OCI-M1 (cell line): ENCODE results near the gene ZNF814.
"Not testable (repeated sequence)": the region's sequence is repeated elsewhere in the genome, so short reads cannot be mapped to it uniquely, and the experiment has no call there.

Experiments
- DNase-seq: peaks from one replicate; lab custom pipeline; 2025; lab: John Stamatoyannopoulos, UW

The ZNF814 gene

GRCh38 chr19:57888560-57889231 is at the start of gene ZNF814:
TSS of gene ZNF814 (minus strand) at chr19:57889037. CDS start at chr19:57888802, 235 bp downstream.
- DNase-seq, result peak; percentile 98

- no peak for DNase-seq
Observed at GRCh38 chr19:57935731-57936130, 46.9 kb upstream of the ZNF814 start.

DNA sequence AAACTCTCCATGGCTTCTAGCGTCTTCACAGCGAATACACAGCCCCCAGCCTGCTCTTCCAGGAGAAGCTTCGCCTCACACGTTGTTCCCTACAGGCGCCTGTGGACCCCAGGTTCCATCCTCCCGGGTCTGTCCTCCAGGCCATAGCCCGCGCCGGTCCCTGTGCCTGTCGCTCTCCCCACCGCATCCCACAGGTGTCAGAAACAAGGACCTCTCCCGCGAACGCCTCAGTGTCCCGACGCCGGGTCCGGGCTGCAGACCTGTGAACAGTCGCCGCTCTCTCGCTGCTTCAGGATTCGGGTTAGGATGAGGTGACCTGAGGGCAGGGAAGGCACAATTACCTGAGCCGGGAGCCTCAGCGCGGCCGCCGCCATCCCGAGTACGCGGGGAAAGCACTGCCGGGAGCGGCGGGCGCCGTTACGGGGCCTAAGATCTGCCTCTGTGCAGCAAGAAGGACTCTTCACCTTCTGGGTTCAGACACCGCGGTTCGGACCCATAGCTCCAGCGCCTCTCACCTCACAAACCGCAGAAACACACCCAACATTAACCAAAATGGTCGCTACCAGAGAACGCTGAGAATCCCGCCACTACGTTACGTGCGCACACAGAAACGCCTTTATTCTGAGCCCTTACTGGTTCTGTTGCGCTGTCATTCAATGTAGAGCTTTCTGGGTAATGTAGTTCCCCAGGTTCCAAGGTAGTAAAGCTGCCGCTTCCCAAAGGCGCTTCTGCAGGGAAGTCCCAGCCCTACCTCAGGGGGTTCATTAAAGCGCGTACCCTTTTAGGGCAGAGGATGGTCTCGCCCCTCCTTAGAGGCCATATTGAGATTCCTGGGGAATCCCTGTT is 46.2 kb upstream of the ZNF814 start, which contains the start of gene ZNF418:
ZNF418 (minus strand) TSS at position 583 of the 846 bp plus-strand sequence. CDS start 1,580 bp downstream, outside the sequence.
- peak; percentile 95 for DNase-seq

- no peak for DNase-seq
Observed at GRCh38 chr19:57927587-57927986, 38.8 kb upstream of the ZNF814 start.

GRCh38 chr19:57916168-57916995 is 27.5 kb upstream of the ZNF814 start, which contains the start of gene ZNF417:
TSS of gene ZNF417 (minus strand) at chr19:57916592. CDS start at chr19:57916411, 181 bp downstream.
- DNase-seq, result peak; percentile 98

DNA sequence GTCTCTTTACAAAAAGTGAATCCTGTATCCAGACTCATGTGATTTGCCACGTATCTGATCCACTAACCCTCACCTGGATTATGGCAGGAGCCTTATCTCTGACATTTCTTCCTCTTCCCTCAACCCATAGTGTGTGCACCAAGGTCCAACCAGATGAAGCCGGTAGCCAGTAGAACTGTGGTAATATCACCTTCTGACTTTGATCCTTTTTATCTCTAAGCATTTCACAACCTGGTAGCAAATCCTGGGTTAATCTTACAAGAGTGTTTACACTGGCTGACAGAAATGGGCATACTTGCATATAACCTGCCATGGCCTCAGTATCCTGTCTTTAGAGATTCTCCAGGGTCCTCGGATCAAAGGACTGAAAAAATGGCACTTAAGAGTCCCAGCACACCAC is 25.7 kb upstream of the ZNF814 start:
- DNase-seq, result no peak

GRCh38 chr19:57907394-57907793 is 18.6 kb upstream of the ZNF814 start:
- DNase-seq, result no peak

DNA sequence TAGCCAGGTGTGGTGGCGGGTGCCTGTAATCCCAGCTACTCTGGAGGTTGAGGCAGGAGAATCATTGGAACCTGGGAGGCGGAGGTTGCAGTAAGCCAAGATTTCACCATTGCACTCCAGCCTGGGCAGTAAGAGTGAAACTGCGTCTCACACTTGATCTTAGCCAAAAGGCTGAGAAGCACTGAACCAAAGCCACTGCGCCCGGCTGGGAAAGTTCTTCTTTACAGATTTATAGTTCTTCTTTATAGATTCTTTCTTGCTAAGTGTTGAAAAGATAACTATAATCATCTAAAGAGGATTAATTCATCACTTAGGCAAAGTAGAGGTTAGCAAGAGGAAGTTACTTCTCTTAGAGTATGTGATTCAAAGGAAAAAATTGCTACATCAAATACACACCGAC is 16.4 kb upstream of the ZNF814 start:
- DNase-seq, result no peak

DNA sequence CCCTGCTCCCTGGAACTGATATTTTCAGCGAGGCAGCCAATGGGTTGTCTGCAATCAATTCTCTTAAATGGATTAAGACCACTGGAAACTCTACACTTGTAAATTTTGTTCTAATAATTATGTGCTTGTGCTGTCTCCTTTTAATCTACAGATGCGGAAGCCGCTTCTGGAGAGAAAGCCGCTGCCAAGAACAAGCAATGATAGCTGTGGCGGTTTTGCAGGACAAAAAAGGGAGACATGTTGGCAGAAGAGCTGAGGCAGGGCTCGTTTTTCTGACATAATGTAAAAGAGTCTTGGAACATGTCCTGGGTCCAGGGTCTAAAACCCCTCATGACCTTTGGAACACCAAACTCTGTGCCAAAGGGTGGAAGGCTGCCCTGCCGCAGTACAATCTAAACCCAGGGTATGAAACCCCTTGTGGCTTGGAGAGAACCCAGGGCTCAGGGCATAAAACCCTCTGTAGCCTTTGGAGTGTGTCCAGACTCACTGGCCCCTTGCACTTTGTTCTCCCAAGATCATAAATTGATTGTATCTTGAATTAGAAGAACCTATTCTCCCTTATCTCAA is 14.9 kb upstream of the ZNF814 start:
- DNase-seq, result no peak

GRCh38 chr19:57900311-57900710 is 11.5 kb upstream of the ZNF814 start:
- no peak for DNase-seq

DNA sequence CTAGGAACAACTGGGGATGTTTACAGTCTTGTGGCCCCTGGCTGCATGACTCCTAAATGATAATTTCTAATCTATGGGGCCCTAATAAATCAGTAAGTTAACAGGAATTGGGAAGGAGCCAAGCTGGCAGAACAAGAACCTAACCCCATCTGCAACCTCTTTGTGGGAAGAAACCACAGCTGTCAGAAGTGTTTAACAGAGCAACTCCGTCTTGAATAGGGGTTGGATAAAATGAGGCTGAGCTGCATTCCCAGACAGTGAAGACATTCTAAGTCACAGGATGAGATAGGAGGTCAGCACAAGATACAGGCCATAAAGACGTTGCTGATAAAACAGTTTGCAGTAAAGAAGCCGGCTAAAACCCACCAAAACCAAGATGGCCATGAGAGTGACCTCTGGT is 1.9 kb upstream of the ZNF814 start:
- not testable (repeated sequence) for DNase-seq

DNA sequence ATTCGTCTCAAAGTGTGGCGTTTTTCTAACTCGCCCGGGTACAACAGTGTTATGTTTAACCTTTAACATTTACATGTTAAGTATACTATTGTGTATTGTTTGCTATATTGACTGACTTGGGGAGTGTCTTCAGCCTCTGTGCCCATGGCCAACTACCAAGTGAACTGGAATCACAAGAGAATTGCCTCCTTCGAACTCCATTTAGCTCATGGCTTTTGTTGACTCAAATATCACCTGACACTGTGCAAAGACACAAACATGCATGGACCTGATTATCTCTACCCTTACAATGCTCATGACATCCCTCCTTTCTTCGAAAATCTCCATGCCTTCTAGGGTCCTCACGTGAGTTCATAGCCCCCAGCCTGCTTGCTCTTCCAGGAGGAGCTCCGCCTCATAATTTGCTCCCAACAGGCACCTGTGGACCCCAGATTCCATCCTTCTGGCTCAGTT is 704 bp downstream of the ZNF814 start:
- peak; percentile 49 for DNase-seq

DNA sequence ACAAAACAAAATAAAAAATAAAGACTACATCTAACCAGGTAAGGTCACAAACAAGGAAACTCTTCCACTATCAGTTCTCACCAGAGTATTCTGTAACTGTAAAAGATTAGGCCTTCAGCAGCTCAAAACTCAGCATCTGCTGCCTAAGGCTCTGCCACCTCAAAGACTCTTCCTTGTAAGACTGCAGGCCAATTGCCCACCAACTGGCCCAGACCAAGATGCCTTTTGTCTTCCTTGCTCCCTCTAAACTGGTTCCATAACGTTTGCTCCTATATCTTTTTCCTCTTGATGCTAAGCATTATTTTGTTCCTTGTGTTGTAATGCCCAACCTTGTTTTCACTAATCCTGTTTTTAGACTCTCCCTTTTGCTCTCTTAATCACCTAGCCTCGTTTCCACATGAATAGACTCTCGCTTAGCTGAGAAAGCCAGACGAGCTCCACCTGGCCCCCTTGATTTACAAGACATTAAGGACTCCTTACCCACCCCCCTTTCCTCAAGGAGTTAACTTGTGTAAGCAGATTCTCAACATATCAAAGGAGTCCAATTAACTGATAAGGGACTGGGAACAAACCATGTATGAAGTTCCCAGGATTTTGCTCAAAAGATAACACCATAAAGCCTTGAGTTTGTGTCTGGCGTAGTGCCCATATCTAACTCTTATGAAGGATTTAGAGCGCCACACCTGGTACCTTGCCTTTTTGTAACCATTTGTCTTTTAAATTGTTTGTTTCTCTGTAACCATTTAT is 1.5 kb downstream of the ZNF814 start:
- peak; percentile 62 for DNase-seq

DNA sequence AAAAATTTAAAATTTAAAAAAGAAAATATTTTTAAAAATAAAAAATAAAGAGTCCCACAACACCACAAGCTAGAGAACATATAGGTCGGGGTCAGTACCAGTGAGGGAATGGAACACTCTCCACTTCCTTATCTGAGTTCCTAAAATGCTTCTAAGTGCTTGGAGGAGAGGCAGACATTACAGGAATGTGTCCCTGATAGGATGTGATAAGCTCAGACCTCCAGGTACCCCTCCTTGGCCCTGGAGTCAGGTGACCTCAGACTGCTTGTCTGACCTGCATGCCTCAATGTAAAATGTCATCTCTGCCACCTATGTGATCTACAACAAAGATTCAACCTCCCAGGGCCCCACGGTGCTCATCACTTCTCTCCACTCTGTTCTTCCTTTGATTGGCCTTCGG is 2.8 kb downstream of the ZNF814 start:
- no peak for DNase-seq

- not testable (repeated sequence) for DNase-seq
Observed at GRCh38 chr19:57873883-57874799, 14.7 kb downstream of the ZNF814 start.

DNA sequence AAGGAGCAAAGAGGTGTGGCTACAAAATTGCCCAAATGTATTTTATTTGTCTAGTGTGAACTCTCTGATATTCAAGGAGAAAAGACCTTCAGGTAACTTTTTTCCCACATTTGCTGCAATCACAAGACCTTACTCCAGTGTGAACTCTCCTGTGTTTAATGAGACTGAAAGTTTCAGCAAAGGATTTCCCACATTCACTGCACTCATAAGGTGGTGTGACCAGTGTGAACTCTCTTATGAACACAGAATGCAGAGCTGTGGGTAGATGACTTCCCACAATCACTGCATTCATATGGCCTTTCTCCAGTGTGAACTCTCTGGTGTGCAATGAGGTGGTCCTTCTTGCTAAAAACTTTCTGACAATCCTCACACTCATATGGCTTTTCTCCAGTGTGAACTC is 16.4 kb downstream of the ZNF814 start:
- no peak for DNase-seq

DNA sequence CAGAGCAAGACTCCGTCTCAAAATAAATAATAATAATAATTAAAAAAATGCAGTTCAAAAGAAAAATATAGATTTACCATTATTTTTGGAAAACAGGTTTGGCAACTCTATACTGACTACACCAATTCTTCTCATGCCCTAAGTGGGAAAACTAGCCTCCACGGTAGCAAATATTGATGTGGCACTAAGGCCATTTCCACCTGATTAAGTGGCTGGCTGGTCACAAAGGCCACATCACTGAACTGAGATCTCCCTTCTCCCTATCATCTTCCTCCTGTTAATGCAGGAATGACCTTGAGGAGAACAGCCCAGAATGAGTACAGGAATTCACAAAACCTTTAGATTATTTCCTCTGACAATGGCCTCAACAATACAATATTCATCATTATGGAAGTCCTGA is 18.6 kb downstream of the ZNF814 start:
- no peak for DNase-seq

- not testable (repeated sequence) for DNase-seq
Observed at GRCh38 chr19:57869655-57870054, 19.2 kb downstream of the ZNF814 start.

- DNase-seq, result no peak
Observed at GRCh38 chr19:57867868-57868492, 20.9 kb downstream of the ZNF814 start.
